H1 (cell line): ENCODE data around the gene PELI2. TPM values are rescaled to one million over a fixed set of nuclear protein-coding genes. Genes with fewer than 3 reads are reported as not detected.

Experiments used
- BRCA1 ChIP-seq: IDR thresholded peaks from 2 replicates; pipeline ENCODE4 v1.6.1; 2012; ENCODE audit warnings: low read depth, low read length, improper control_type of control experiment
- CBX5 ChIP-seq: fragments of 300-800, 300-1000 bp; sonication (generic); IDR thresholded peaks from 2 replicates; pipeline ENCODE4 v1.7.1; 2016; ENCODE audit warnings: antibody characterized with exemption, low read length, low read depth
- CEBPB ChIP-seq: IDR thresholded peaks from 2 replicates; pipeline ENCODE4 v1.6.1; 2012; ENCODE audit warnings: low read depth, low read length
- CHD7 ChIP-seq: fragments of 300-600 bp; sonication (generic); IDR thresholded peaks from 2 replicates; pipeline ENCODE4 v1.7.1; 2012; ENCODE audit warnings: low read length, moderate library complexity, mild to moderate bottlenecking, inconsistent platforms; ENCODE audit not compliant: insufficient replicate concordance
- CREB1 ChIP-seq: IDR thresholded peaks from 2 replicates; pipeline ENCODE4 v1.6.1; 2012; ENCODE audit warnings: inconsistent platforms
- E2F6 ChIP-seq: IDR thresholded peaks from 2 replicates; pipeline ENCODE4 v1.6.1; 2012; ENCODE audit warnings: inconsistent platforms
- EP300 ChIP-seq, 2 experiments: IDR thresholded peaks; 1 replicate in 1 of 2; 2 replicates in 1 of 2; pipeline ENCODE4 v1.6.1; 2011 to 2012; ENCODE audit warnings: low read depth in 2 of 2, low read length in 2 of 2, mild to moderate bottlenecking in 2 of 2, borderline replicate concordance in 1 of 2, inconsistent platforms in 1 of 2, moderate library complexity in 1 of 2
- GTF2F1 ChIP-seq: IDR thresholded peaks from 2 replicates; pipeline ENCODE4 v1.6.1; 2012; ENCODE audit warnings: low read depth, low read length, improper control_type of control experiment, borderline replicate concordance
- KDM5A ChIP-seq: fragments of 200-600 bp; IDR thresholded peaks from 2 replicates; pipeline ENCODE4 v1.7.1; 2012; ENCODE audit warnings: mild to moderate bottlenecking, low read length, inconsistent platforms, mixed read lengths
- MAFK ChIP-seq: IDR thresholded peaks from 2 replicates; pipeline ENCODE4 v1.6.1; 2012; ENCODE audit warnings: low read depth, mild to moderate bottlenecking, improper control_type of control experiment, low read length
- SUZ12 ChIP-seq: fragments of 200-600 bp; sonication (generic); IDR thresholded peaks from 2 replicates; pipeline ENCODE4 v1.6.1; 2012; ENCODE audit warnings: mild to moderate bottlenecking, inconsistent platforms, low read length, moderate library complexity, mixed read lengths
- ZNF274 ChIP-seq: IDR thresholded peaks from 2 replicates; pipeline ENCODE4 v1.7.0; 2012; ENCODE audit warnings: low read length, borderline replicate concordance; ENCODE audit errors: extremely low read depth
- polyA plus RNA-seq, 7 experiments: library from polyadenylated mRNA; depleted of rRNA in 3 of 7; stranded (reverse) in 5 of 7; unstranded in 2 of 7; fragments of >200 nt in 5 of 7; fragments of 200-250 nt in 2 of 7; gene quantifications; 1 replicate in 5 of 7; 2 replicates in 1 of 7; 4 replicates in 1 of 7; pipeline versions ENCODE4 v1.2.1 to v1.2.3, GENCODE V29; 2011 to 2013; ENCODE audit warnings: missing spikeins in 2 of 7, mixed read lengths in 2 of 7
- total RNA-seq: library from RNA; stranded (reverse); fragmentation: NEBNext Ultra II Directional; extraction: Animal tissue kit (Norgen Biotek cat#: 25700); gene quantifications from 2 replicates; pipeline ENCODE4 v1.2.1, GENCODE V29; 2021

The PELI2 gene
- total and polyA plus RNA-seq, 2 of the 8 experiments (the other 6 are each of a cell fraction or from before 2014, with no cell fraction given), result 14.6 to 25.7 TPM

- no peak for TF ChIP-seq CHD7
- TF ChIP-seq CREB1, result no peak
- no peak for TF ChIP-seq CBX5
- no peak for TF ChIP-seq EP300 (IDR thresholded peaks at IDR 0.05; ENCODE audit: borderline replicate concordance in 1 of 2, low read depth in 2 of 2, low read length in 2 of 2)
- no peak for TF ChIP-seq ZNF274
- TF ChIP-seq KDM5A, result no peak
- TF ChIP-seq MAFK, result no peak
- TF ChIP-seq E2F6, result no peak
- TF ChIP-seq CEBPB, result no peak
- TF ChIP-seq GTF2F1, result no peak
- no peak for TF ChIP-seq SUZ12
- TF ChIP-seq BRCA1, result no peak
Observed at GRCh38 chr14:56094076-56094475, 24.1 kb upstream of the PELI2 start (continued).
